Neuronal stem cell (in vitro differentiated cells): ENCODE results near the gene TOP1.
A peak's percentile ranks its signal among the peaks of the same experiment; 100 is the strongest.
"Not testable (repeated sequence)": the region's sequence is repeated elsewhere in the genome, so short reads cannot be mapped to it uniquely, and the experiment has no call there.

Experiments used
- DNase-seq: peaks from one replicate; pipeline ENCODE4 v3.0.0-alpha.2; 2013; ENCODE audit warnings: low spot score
- H2AFZ ChIP-seq: one replicate; pipeline ENCODE4 v1.6.1; 2013; ENCODE audit warnings: mild to moderate bottlenecking, low read length, inconsistent platforms
- H2AK5ac ChIP-seq: 2 replicates; pipeline ENCODE4 v1.6.1; 2013; ENCODE audit warnings: low read depth, mild to moderate bottlenecking, inconsistent platforms, low read length, moderate library complexity, mixed read lengths
- H2BK120ac ChIP-seq: 2 replicates; pipeline ENCODE4 v1.6.1; 2013; ENCODE audit warnings: low read depth, mild to moderate bottlenecking, inconsistent platforms, low read length, moderate library complexity, mixed read lengths
- H2BK12ac ChIP-seq: one replicate; pipeline ENCODE4 v1.6.1; 2013; ENCODE audit warnings: low read length, inconsistent platforms
- H2BK15ac ChIP-seq: 2 replicates; pipeline ENCODE4 v1.6.1; 2013; ENCODE audit warnings: mild to moderate bottlenecking, low read length, inconsistent platforms, mixed read lengths
- H2BK5ac ChIP-seq: one replicate; pipeline ENCODE4 v1.6.1; 2013; ENCODE audit warnings: inconsistent platforms, mild to moderate bottlenecking, low read length, moderate library complexity
- H3K14ac ChIP-seq: one replicate; pipeline ENCODE4 v1.6.1; 2013; ENCODE audit warnings: low read length, inconsistent platforms
- H3K18ac ChIP-seq: 2 replicates; pipeline ENCODE4 v1.6.1; 2013; ENCODE audit warnings: low read length, inconsistent platforms
- H3K23ac ChIP-seq: 2 replicates; pipeline ENCODE4 v1.6.1; 2013; ENCODE audit warnings: low read depth, mild to moderate bottlenecking, mixed read lengths, low read length, inconsistent platforms; ENCODE audit not compliant: poor library complexity
- H3K27ac ChIP-seq: replicated peaks from 3 replicates; pipeline ENCODE4 v1.5.1; 2013; ENCODE audit warnings: low read length, inconsistent platforms
- H3K27me3 ChIP-seq, 3 experiments: 2 replicates each; pipeline ENCODE4 v1.6.1; 2013; ENCODE audit warnings: low read length in 3 of 3, mild to moderate bottlenecking in 2 of 3, inconsistent platforms in 1 of 3, low read depth in 1 of 3, mixed read lengths in 1 of 3, moderate library complexity in 1 of 3; ENCODE audit not compliant: control insufficient read depth in 3 of 3, insufficient read depth in 3 of 3
- H3K36me3 ChIP-seq, 2 donors: replicated peaks in 1 of 2; 2 replicates each; pipeline ENCODE4 v1.6.1; 2013; ENCODE audit warnings: low read length in 2 of 2; ENCODE audit not compliant: control insufficient read depth in 2 of 2, insufficient read depth in 2 of 2
- H3K4ac ChIP-seq: 2 replicates; pipeline ENCODE4 v1.6.1; 2013; ENCODE audit warnings: inconsistent platforms, mild to moderate bottlenecking, low read length, moderate library complexity
- H3K4me1 ChIP-seq, 2 donors: 1 replicate in 1 of 2; 2 replicates in 1 of 2; pipeline ENCODE4 v1.6.1; 2013; ENCODE audit warnings: low read length in 2 of 2, low read depth in 1 of 2; ENCODE audit not compliant: control insufficient read depth in 2 of 2, insufficient read depth in 1 of 2
- H3K4me2 ChIP-seq: one replicate; pipeline ENCODE4 v1.6.1; 2013; ENCODE audit warnings: mild to moderate bottlenecking, low read length, inconsistent platforms; ENCODE audit not compliant: insufficient read depth, poor library complexity, severe bottlenecking
- H3K4me3 ChIP-seq, 2 donors: 2 replicates each; pipeline ENCODE4 v1.5.1; 2013; ENCODE audit warnings: low read length in 2 of 2, mild to moderate bottlenecking in 2 of 2, inconsistent platforms in 1 of 2, moderate library complexity in 1 of 2
- H3K79me1 ChIP-seq: one replicate; pipeline ENCODE4 v1.6.1; 2013; ENCODE audit warnings: low read depth, mild to moderate bottlenecking, inconsistent platforms, low read length, moderate library complexity
- H3K9ac ChIP-seq: one replicate; pipeline ENCODE4 v1.6.1; 2013; ENCODE audit warnings: mild to moderate bottlenecking, low read depth, low read length, inconsistent platforms; ENCODE audit not compliant: poor library complexity
- H3K9me3 ChIP-seq, 2 donors: replicated peaks in 1 of 2; 2 replicates each; pipeline versions ENCODE3 to v1.6.1; 2013; ENCODE audit warnings: low read length in 2 of 2, mild to moderate bottlenecking in 2 of 2, inconsistent platforms in 1 of 2, low read depth in 1 of 2, mixed read lengths in 1 of 2, moderate library complexity in 1 of 2; ENCODE audit not compliant: control insufficient read depth in 2 of 2, insufficient read depth in 1 of 2
- H4K8ac ChIP-seq: one replicate; pipeline ENCODE4 v1.6.1; 2013; ENCODE audit warnings: low read depth, mild to moderate bottlenecking, inconsistent platforms, low read length, moderate library complexity
- H4K91ac ChIP-seq: one replicate; pipeline ENCODE4 v1.6.1; 2013; ENCODE audit warnings: low read length, low read depth, mild to moderate bottlenecking, inconsistent platforms; ENCODE audit not compliant: poor library complexity
- WGBS, 2 donors: extraction: QIAGEN DNeasy Blood & Tissue Kit; methylation state at CpG; one replicate each; pipeline ENCODE4 v1.1.7; 2013; ENCODE audit warnings: missing lambda C conversion rate in 2 of 2, mixed read lengths in 1 of 2; ENCODE audit not compliant: insufficient read length in 2 of 2, insufficient replicate concordance in 1 of 2; ENCODE audit errors: extremely low coverage in 2 of 2; 5-methylcytosine and 5-hydroxymethylcytosine counted together

TOP1 gene

GRCh38 chr20:41131594-41132387, 103.2 kb downstream of the TOP1 start:
- no peaks in the 10 kb centered on the region for H3K27me3 ChIP-seq
- DNase-seq: no peak
- no peak overlapping the region for H2BK15ac ChIP-seq
- no peaks in the 10 kb centered on the region for H3K9me3 ChIP-seq
- no peak overlapping the region for H3K4me2 ChIP-seq
- no peak overlapping the region for H2BK5ac ChIP-seq
- no peak overlapping the region for H3K9ac ChIP-seq
- peaks cover 0 to 13% of the 10 kb centered on the region in 2 donors for H3K36me3 ChIP-seq
- no peak overlapping the region for H3K23ac ChIP-seq
- no peak overlapping the region for H3K4ac ChIP-seq
- no peak overlapping the region for H2BK12ac ChIP-seq
- no peak overlapping the region for H3K14ac ChIP-seq
- no peak overlapping the region for H4K91ac ChIP-seq
- no peak overlapping the region for H4K8ac ChIP-seq
- no peaks in the 10 kb centered on the region for H3K79me1 ChIP-seq
- H3K27ac ChIP-seq: no peak overlapping the region
- no peak overlapping the region for H2BK120ac ChIP-seq
- no peak overlapping the region for H2AFZ ChIP-seq
- WGBS, 2 donors: no CpG with 5 or more reads among the region's 5 CpGs
- H2AK5ac ChIP-seq: no peak overlapping the region
- H3K4me3 ChIP-seq: no peak overlapping the region
- H3K18ac ChIP-seq: no peak overlapping the region
- peaks cover 5 to 6% of the 10 kb centered on the region in 2 donors for H3K4me1 ChIP-seq

GRCh38 chr20:41132388-41132775, 103.8 kb downstream of the TOP1 start:
- WGBS, 2 donors: no CpG with 5 or more reads among the region's 9 CpGs
- not testable (repeated sequence) for H3K4me2 ChIP-seq, H3K4ac ChIP-seq, H3K9me3 ChIP-seq, H3K23ac ChIP-seq, H3K4me1 ChIP-seq, H2AFZ ChIP-seq, H3K27me3 ChIP-seq, H3K79me1 ChIP-seq, H2AK5ac ChIP-seq, DNase-seq, H3K9ac ChIP-seq, H3K14ac ChIP-seq, H3K4me3 ChIP-seq, H2BK120ac ChIP-seq, H3K18ac ChIP-seq, H3K36me3 ChIP-seq, H4K8ac ChIP-seq, H4K91ac ChIP-seq, H3K27ac ChIP-seq, H2BK12ac ChIP-seq, H2BK5ac ChIP-seq, H2BK15ac ChIP-seq

GRCh38 chr20:41133709-41134361, 105.2 kb downstream of the TOP1 start:
- peaks cover 3% of the 10 kb centered on the region for H3K79me1 ChIP-seq
- H2AFZ ChIP-seq: no peak overlapping the region
- WGBS, 2 donors: no CpG with 5 or more reads among the region's 7 CpGs
- H3K4ac ChIP-seq: no peak overlapping the region
- no peaks in the 10 kb centered on the region for H3K27me3 ChIP-seq
- no peak overlapping the region for H2BK120ac ChIP-seq
- H3K27ac ChIP-seq: no peak overlapping the region
- no peak overlapping the region for H2BK5ac ChIP-seq
- peak overlapping the region; percentile 86 for H2AK5ac ChIP-seq
- H3K9ac ChIP-seq: peak overlapping the region; percentile 32
- DNase-seq: no peak
- H3K18ac ChIP-seq: peak overlapping the region; percentile 21
- H2BK12ac ChIP-seq: no peak overlapping the region
- peak overlapping the region; percentile 69 for H3K23ac ChIP-seq
- H3K4me3 ChIP-seq: no peak overlapping the region
- peak overlapping the region; percentile 76 for H3K14ac ChIP-seq
- H3K4me1 ChIP-seq: peaks cover 5 to 6% of the 10 kb centered on the region in 2 donors
- no peak overlapping the region for H4K91ac ChIP-seq
- H3K9me3 ChIP-seq: no peaks in the 10 kb centered on the region
- no peak overlapping the region for H3K4me2 ChIP-seq
- H2BK15ac ChIP-seq: no peak overlapping the region
- no peak overlapping the region for H4K8ac ChIP-seq
- peaks cover 0 to 9% of the 10 kb centered on the region in 2 donors for H3K36me3 ChIP-seq
